ENCODE results near the gene CHAF1A.

CHAF1A gene

DNA sequence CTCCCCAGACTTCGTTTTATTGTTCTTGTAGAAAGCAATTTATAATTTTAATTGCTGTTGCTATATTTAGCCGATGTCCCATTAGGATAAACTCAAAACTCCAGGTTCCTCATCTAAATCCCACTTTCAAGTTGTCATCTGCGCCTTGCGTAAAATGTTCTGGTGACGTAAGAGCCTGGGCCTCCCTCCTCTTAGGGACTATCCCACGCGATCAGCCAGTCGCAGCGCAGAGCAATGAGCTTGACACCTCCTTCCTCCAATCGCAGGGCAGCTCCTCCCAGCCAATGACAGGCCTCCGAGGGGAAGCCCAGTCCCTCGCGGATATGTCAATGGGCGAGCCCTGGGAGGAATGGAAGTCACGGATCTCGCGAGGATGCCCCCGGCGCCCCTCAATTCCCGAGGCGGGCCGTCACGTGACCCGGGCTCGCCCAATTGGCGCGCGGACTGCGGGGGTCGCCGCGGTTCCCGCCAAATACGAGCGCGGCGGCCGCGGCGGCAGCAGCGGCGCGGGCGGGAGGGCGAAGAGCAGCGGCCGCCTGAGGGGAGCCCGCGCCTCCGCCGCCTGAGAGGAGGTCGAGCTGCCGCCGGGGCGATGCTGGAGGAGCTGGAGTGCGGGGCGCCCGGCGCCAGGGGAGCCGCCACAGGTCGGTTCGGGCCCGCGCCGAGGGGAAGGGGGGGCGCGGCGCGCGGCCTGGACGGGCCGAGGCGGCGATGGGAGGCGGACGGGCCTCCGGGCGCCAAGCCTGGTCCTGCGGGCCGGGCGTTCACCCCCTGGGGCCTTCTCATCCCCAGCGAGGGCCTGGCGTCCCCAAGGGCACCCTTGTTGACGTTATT lies at the start of gene CHAF1A:
CHAF1A (plus strand) TSS at position 470 of the 834 bp plus-strand sequence; CDS start at position 593, 123 bp downstream.
- DNase-seq, result peak; percentile 99

DNA sequence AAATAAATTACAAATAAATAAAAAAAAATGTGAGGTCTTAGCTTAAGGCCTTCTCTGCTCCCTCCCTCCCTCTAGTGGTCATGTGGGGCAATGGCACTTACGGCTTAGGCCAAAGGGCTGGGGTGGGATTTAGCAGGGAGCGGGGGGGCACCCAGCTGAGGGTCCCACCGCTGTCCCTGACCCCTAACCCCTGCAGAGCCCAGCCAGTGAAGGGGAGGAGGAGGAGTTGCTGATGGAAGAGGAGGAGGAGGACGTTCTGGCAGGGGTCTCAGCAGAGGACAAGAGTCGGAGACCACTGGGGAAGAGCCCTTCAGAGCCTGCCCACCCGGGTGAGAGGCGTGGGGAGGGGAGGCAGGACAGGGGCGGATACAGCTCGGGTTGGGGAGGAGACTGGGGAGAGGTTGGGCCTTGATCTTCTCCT lies 49.7 kb upstream of the CHAF1A start:
- no peak for DNase-seq

GRCh38 chr19:4354282-4354681 lies 48.2 kb upstream of the CHAF1A start:
- no peak for DNase-seq

DNA sequence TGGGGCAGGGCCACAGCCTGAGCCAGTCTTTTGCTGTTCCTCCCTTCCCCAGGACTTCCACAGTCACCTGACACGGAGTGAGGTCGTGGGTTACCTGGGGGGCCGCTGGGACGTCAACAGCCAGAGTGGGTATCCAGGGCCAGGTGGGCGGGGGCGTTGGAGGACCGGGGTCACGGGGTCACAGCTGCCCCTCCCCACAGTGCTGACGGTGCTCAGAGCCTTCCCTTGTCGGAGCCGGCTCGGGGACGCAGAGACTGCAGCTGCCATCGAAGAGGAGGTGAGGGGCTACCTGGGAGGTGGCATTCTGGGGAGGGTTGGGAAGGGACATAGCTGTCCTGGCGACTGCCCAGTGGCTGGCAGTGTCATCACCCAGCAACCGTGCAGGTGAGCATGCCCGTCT lies 47.5 kb upstream of the CHAF1A start:
- DNase-seq, result no peak

- DNase-seq, result no peak
Observed at GRCh38 chr19:4357095-4357797, 45.2 kb upstream of the CHAF1A start.

GRCh38 chr19:4357921-4358326 lies 44.5 kb upstream of the CHAF1A start:
- no peak for DNase-seq

GRCh38 chr19:4358709-4359626 lies 43.5 kb upstream of the CHAF1A start:
- no peak for DNase-seq

DNA sequence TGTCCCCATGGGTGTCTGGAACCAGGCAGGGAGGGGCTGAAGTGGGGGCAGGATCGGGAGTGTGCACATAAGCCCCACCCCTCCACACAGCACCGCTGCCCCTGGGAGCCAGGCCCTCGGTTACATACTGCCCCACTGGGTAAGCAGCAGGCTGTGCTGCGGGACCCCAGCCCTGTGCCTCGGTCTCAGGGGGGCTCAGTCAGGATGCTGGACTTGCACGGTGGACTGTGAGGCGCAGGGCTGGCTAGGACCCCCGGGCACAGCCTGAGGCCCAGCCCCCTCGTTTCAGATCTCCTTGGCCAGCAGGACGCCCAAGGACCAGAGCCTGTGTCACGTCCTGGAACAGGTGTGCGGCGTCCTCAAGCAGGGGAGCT lies 42.8 kb upstream of the CHAF1A start:
- no peak for DNase-seq

GRCh38 chr19:4360081-4360569 lies 42.3 kb upstream of the CHAF1A start:
- no peak for DNase-seq

DNA sequence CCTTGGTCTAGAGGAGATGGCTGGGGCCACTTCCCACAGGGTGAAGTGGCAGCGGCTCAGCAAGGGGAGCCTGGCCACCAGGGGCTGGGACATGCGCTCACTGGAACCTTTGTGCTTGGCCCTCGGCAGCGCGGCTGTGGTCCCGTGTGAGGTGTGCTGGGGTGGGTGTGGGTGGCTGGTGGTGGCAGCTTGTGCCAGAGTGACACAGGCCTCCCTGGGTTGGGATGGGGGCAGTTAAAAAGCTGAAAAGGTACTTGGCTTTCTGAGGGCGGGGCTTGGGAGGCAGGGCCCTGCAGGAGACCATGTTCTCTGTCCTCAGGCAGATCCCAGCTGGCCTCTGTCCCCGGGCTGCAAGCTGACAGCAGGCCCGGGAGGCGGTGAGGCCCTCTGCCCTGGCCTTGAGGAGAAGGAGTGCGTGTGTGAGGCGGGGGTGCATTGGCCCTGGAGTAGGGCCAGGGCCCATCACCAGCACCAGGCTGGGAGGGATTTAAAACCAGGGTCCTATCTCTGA lies 41.7 kb upstream of the CHAF1A start:
- no peak for DNase-seq

DNA sequence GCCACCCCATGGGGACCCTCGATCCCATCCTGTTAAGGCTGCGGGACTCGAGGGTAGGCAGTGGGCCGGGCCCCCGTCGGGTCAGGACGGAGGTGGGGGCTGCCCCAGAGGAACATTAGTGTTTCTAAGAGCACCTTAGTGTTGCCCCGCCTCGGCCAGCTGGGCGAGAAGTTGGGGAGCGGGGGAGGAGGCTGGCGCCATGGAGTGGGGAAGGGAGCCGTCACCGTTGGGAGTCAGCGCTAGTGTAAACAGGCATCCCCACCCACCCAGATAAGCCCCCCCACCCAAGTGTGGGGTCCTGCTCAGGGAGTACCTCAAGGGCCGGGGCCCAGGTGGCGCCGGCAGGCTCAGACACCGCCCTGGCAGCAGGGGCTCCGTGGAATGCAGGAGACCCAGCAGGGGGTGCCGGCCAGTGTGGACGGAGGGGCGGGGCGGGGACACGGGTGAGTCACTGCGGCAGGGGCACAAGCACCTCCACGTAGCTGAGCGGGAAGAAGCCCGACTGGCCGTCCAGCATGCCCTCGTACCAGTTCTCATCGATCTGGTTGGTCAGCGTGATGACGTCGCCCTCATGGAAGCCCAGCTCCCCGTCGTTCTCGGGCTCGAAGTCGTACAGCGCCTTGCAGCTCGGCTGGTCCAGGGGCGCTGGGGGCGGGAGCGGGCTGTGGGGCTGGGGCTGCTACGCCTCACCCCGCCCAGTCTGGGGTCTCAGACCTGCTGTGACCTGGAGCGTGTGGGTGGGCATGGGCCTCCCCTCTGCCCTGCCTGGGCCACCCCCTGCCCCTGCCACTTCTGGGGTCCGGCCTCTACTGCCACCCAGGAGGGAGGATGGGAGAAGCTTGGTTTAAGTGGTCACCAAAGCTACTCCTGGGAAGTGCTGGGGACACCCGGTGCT lies 41.0 kb upstream of the CHAF1A start:
- no peak for DNase-seq

DNA sequence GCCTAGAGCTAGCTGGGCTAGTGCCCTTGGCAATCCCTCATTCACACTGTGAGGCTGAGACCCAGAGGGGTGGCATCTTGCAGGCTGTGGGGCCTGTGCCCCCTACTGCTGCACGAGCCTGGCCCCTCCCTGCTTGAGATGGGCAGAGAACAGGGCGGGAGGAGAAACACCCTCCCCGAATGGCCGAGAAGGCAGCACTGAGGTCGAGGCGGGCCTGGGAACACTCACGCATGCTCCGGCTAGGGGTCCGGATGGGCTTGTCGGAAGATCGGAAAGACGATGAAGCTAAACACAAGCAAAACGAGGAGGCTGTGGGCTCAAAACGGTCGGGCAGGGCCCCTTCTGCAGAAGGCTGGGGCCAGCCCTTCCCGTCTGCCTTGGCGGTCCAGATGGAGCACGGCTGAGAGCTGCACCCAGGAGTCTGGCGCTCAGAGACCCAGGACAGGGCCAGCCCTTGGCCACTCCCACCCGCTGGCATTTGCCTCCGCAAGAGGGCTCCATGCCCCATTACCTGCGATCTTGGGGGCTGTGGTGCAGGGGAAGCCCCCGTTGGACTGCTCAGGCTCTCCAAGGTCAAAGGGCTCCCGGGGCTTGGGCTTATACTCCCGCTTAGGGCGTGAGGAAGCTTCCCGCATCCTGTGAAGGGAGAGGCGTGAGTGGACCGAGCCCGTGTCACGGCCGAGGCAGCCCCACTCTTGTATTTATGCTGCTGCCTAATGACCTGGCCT lies 40.2 kb upstream of the CHAF1A start:
- DNase-seq, result no peak

DNA sequence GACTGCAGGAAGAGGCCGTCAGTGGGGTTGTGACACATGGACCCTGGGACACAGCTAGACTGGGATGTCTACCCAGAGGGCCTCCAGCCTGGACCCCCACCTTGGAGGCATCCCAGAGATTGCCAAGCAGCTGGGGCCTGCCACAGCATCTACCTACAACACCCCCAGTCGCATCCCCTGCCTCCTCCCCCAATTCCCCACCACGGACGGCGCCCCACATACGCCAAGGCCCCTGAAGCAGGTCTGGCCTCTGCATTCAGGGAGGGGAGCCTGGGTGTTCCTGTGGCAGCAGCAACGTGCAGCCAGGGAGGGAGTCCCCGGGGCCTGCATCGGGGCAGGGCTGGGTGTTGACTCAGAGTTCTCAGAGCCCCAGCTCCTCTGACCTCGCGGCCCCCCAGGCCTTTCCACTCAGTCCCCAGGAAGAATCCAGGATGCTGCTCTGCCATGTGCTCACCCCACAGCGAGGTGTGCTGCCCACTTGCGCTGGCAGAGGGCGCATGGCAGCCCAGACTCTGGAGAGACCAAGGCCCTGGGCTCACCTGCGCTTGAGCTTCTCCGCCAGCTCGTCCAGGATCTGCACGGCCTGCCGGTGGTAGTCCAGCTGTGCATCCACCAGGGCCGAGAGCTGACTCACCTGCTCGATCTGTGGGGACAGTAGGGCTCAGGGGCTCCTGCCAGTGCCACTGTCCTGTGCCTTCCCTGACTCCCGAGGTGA lies 39.5 kb upstream of the CHAF1A start:
- DNase-seq, result no peak

DNA sequence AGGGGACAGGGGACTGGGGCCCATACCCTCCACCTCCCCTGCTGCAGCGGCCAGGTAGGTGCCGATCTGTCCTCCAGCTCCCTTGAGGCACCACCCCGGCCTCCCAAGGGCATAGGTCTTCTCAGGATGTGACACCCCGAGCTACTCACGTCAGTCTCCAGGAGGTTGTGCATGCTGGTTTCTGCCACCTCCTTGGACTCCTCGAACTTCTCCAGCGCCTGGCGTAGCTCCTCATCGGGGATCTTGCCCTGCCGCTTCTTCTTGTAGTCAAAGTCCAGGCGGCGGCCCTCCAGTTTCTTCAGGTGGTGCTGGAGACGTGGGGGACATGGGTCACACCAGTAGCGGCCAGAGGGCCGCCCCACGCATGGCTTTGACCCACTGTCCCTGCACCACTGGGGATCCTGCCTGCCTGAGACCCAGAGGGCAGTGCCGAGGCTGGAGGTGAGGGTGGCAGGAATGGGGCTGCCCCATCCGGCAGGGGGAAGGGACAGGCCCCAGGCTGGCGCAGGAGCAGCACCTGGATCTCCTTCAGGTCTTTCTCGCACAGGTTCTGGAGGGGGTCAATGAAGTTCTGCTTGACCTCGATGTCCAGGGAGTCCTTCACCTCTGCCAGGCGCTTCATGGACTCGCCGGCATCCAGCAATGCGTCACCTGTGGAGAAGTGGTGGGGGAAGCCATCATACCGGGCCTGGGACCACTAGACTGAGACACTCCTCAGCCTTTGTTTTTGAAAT lies 38.7 kb upstream of the CHAF1A start:
- no peak for DNase-seq

- DNase-seq, result no peak
Observed at GRCh38 chr19:4365341-4365740, 37.1 kb upstream of the CHAF1A start.

DNA sequence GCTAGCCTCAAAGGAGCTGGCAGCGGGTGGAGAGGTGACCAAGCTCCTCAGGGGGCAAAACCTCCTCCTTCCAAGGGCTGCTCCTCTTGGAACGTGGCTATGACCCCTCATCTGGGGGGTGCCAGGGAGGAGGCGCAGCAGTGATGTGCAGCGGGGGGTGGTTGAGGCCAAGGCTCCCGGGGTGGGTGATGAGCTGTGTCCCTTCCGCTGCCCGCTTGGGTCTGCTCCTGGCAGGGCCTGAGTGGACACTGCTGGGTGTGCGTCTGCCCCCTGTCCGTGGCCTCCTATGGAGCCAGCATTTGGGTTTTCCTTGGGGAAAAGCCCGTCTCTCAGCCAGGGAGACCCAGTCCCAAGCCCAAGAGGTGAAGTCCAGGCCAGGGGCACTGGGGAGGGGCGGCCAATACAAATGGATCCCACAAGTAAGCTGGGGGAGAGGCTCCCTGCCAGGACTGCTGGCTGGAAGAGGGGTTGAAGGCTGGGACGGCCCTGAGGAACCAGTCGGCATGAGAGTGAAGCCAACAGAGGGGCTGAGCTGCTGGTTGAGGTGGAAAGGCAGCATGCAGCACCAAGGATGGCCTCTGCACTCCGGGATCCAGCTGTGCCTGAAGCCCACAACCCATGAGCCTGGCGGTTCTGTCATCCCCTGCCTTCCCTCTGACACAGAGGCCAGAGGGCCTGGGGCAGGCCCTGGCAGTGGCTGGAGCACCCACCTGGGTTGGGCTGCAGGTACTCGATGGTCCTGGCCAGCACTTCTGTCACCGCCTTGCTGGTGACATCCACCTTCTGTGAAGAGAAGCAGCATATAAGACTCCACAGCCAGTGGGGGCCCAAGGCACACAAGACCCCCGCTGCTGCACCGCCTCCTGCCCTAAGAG lies 36.4 kb upstream of the CHAF1A start:
- DNase-seq, result no peak

GRCh38 chr19:4366666-4367335 lies 35.6 kb upstream of the CHAF1A start:
- DNase-seq, result no peak

GRCh38 chr19:4367336-4367723 lies 35.1 kb upstream of the CHAF1A start:
- no peak for DNase-seq
